ENCODE measurements around the gene PLAU. TPM values are rescaled to one million over a fixed set of nuclear protein-coding genes. Genes with fewer than 3 reads are reported as not detected.

PLAU gene
- total RNA-seq, 1 experiment from 2014 or later: 15.0 TPM

DNA sequence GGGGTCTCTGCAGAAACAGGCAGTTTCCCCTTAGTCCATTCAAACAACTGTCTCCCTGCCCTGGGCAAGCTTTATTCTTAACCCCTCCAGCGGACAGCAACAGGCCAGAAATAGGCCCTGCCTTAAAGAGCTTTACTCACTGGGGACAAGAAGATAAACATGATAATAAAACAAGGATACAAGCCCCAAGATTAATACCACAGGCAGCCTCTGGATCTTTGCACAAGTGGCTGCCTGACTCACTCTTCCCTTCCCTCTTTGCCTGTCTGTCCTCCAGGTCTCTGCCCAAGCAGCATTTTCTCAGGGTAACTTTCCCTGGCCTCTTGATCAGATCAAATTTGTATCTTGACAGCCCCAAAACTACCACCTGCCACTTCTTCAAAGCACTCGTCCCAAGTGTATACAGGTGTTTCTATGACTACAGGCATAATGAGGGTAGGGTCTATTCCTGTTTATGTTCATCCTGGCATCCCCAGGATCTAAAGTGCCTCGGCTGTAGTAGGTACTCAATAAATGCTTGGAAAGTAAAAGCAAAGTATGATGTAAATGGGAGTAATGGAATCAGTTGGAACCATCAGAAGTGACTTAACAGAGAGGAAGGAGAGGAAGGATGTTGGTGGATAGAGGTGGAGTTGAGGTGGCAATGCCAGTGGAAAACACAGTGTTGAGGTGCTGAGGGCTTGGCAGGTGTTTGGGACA lies 29.6 kb upstream of the PLAU start (continued):
- TF ChIP-seq HMGA2 (CRISPR knock-in tag; IDR thresholded peaks at IDR 0.05): no peak
- TF ChIP-seq, protein P1, sequence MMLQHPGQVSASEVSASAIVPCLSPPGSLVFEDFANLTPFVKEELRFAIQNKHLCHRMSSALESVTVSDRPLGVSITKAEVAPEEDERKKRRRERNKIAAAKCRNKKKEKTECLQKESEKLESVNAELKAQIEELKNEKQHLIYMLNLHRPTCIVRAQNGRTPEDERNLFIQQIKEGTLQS (CRISPR knock-in tag; conservative IDR thresholded peaks at IDR 0.05): no peak
- TF ChIP-seq, protein P2, sequence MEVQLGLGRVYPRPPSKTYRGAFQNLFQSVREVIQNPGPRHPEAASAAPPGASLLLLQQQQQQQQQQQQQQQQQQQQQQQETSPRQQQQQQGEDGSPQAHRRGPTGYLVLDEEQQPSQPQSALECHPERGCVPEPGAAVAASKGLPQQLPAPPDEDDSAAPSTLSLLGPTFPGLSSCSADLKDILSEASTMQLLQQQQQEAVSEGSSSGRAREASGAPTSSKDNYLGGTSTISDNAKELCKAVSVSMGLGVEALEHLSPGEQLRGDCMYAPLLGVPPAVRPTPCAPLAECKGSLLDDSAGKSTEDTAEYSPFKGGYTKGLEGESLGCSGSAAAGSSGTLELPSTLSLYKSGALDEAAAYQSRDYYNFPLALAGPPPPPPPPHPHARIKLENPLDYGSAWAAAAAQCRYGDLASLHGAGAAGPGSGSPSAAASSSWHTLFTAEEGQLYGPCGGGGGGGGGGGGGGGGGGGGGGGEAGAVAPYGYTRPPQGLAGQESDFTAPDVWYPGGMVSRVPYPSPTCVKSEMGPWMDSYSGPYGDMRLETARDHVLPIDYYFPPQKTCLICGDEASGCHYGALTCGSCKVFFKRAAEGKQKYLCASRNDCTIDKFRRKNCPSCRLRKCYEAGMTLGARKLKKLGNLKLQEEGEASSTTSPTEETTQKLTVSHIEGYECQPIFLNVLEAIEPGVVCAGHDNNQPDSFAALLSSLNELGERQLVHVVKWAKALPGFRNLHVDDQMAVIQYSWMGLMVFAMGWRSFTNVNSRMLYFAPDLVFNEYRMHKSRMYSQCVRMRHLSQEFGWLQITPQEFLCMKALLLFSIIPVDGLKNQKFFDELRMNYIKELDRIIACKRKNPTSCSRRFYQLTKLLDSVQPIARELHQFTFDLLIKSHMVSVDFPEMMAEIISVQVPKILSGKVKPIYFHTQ (CRISPR knock-in tag; IDR thresholded peaks at IDR 0.05): no peak

GRCh38 chr10:73884017-73884416 lies 26.9 kb upstream of the PLAU start:
- Mint-ChIP-seq H3K4me1 (peaks cover 24% of the 10 kb centered on the region), H3K9me3 (no peaks in the 10 kb centered on the region), H3K27me3 (ENCODE audit: low read depth) (no peaks in the 10 kb centered on the region), H3K36me3 (no peaks in the 10 kb centered on the region), H3K27ac (no peak overlapping the region), H3K4me3 (no peak overlapping the region)
- CTCF ChIA-PET: no interaction called here
- DNase-seq (ENCODE audit: low spot score) (no peak), ATAC-seq (no peak)
- POLR2A ChIA-PET: no interaction called here
- TF ChIP-seq ZNF416 (CRISPR knock-in tag; IDR thresholded peaks at IDR 0.05) (no peak), KAT7 (CRISPR knock-in tag; IDR thresholded peaks at IDR 0.05; ENCODE audit: borderline replicate concordance) (no peak), HMGA2 (CRISPR knock-in tag; IDR thresholded peaks at IDR 0.05) (no peak), TEAD4 (CRISPR knock-in tag; IDR thresholded peaks at IDR 0.05) (no peak), ZSCAN18 (CRISPR knock-in tag; IDR thresholded peaks at IDR 0.05) (no peak), FOXP1 (CRISPR knock-in tag; IDR thresholded peaks at IDR 0.05; ENCODE audit: borderline replicate concordance) (no peak), OVOL2 (CRISPR knock-in tag; IDR thresholded peaks at IDR 0.05; ENCODE audit: borderline replicate concordance) (no peak), ZNF138 (CRISPR knock-in tag; conservative IDR thresholded peaks at IDR 0.05) (no peak), RORB (CRISPR knock-in tag; IDR thresholded peaks at IDR 0.05) (no peak), ZNF121 (CRISPR knock-in tag; IDR thresholded peaks at IDR 0.05) (no peak), RELA (CRISPR knock-in tag; IDR thresholded peaks at IDR 0.05; ENCODE audit: borderline replicate concordance) (no peak), ZNF396 (CRISPR knock-in tag; IDR thresholded peaks at IDR 0.05; ENCODE audit: borderline replicate concordance) (no peak), EMX1 (CRISPR knock-in tag; IDR thresholded peaks at IDR 0.05) (no peak), JUN (CRISPR knock-in tag; IDR thresholded peaks at IDR 0.05) (no peak)
- TF ChIP-seq, protein P3, sequence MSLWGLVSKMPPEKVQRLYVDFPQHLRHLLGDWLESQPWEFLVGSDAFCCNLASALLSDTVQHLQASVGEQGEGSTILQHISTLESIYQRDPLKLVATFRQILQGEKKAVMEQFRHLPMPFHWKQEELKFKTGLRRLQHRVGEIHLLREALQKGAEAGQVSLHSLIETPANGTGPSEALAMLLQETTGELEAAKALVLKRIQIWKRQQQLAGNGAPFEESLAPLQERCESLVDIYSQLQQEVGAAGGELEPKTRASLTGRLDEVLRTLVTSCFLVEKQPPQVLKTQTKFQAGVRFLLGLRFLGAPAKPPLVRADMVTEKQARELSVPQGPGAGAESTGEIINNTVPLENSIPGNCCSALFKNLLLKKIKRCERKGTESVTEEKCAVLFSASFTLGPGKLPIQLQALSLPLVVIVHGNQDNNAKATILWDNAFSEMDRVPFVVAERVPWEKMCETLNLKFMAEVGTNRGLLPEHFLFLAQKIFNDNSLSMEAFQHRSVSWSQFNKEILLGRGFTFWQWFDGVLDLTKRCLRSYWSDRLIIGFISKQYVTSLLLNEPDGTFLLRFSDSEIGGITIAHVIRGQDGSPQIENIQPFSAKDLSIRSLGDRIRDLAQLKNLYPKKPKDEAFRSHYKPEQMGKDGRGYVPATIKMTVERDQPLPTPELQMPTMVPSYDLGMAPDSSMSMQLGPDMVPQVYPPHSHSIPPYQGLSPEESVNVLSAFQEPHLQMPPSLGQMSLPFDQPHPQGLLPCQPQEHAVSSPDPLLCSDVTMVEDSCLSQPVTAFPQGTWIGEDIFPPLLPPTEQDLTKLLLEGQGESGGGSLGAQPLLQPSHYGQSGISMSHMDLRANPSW (CRISPR knock-in tag; conservative IDR thresholded peaks at IDR 0.05; ENCODE audit: low read depth): no peak
- TF ChIP-seq, protein P4, sequence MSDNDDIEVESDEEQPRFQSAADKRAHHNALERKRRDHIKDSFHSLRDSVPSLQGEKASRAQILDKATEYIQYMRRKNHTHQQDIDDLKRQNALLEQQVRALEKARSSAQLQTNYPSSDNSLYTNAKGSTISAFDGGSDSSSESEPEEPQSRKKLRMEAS (CRISPR knock-in tag; IDR thresholded peaks at IDR 0.05): no peak
- TF ChIP-seq, protein P5, sequence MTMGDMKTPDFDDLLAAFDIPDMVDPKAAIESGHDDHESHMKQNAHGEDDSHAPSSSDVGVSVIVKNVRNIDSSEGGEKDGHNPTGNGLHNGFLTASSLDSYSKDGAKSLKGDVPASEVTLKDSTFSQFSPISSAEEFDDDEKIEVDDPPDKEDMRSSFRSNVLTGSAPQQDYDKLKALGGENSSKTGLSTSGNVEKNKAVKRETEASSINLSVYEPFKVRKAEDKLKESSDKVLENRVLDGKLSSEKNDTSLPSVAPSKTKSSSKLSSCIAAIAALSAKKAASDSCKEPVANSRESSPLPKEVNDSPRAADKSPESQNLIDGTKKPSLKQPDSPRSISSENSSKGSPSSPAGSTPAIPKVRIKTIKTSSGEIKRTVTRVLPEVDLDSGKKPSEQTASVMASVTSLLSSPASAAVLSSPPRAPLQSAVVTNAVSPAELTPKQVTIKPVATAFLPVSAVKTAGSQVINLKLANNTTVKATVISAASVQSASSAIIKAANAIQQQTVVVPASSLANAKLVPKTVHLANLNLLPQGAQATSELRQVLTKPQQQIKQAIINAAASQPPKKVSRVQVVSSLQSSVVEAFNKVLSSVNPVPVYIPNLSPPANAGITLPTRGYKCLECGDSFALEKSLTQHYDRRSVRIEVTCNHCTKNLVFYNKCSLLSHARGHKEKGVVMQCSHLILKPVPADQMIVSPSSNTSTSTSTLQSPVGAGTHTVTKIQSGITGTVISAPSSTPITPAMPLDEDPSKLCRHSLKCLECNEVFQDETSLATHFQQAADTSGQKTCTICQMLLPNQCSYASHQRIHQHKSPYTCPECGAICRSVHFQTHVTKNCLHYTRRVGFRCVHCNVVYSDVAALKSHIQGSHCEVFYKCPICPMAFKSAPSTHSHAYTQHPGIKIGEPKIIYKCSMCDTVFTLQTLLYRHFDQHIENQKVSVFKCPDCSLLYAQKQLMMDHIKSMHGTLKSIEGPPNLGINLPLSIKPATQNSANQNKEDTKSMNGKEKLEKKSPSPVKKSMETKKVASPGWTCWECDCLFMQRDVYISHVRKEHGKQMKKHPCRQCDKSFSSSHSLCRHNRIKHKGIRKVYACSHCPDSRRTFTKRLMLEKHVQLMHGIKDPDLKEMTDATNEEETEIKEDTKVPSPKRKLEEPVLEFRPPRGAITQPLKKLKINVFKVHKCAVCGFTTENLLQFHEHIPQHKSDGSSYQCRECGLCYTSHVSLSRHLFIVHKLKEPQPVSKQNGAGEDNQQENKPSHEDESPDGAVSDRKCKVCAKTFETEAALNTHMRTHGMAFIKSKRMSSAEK (CRISPR knock-in tag; IDR thresholded peaks at IDR 0.05; ENCODE audit: borderline replicate concordance): no peak
- TF ChIP-seq, protein P6, sequence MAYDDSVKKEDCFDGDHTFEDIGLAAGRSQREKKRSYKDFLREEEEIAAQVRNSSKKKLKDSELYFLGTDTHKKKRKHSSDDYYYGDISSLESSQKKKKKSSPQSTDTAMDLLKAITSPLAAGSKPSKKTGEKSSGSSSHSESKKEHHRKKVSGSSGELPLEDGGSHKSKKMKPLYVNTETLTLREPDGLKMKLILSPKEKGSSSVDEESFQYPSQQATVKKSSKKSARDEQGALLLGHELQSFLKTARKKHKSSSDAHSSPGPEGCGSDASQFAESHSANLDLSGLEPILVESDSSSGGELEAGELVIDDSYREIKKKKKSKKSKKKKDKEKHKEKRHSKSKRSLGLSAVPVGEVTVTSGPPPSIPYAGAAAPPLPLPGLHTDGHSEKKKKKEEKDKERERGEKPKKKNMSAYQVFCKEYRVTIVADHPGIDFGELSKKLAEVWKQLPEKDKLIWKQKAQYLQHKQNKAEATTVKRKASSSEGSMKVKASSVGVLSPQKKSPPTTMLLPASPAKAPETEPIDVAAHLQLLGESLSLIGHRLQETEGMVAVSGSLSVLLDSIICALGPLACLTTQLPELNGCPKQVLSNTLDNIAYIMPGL (CRISPR knock-in tag; IDR thresholded peaks at IDR 0.05): no peak

All from WTC11 (cell line).